ENCODE measurements around the gene DDX1.

DNA sequence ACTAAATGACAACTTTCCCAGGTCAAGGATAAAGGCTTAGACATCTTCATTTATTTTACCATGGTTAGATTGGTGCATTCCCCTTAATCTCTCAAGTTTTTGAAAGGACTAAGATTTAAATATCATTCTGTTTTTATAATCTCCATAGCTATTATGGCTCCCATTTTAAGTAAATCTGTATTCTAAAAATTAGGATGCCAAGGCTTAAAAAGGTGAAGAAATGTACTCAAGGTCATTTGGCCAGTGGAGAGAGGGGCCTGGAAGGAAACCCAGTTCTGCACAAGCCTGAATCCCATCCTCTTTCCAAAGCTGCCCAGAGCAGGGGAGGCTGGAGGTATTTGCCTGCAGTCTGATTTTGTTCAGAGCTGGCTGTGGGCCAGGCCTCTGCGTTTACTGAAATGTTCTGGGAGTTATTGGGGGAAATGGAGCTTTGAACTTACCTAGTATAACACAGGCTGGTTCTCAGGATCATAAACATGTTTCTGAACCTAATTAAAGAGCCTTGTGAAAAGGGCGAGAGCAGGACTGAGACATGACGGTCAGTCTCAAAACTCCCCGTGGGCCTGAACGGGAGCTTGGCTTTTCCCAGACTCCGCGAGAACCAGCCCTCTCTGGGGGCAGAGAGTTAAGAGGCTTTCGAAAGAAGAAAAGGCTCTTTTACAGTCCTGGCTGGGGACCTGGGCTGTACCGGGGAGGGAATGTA, 85.6 kb downstream of the DDX1 start:
- no peak for TF ChIP-seq MCM7 (IDR thresholded peaks at IDR 0.05)
- TF ChIP-seq SMARCC2 (IDR thresholded peaks at IDR 0.05; ENCODE audit: low read depth): no peak
- TF ChIP-seq FOXK2 (conservative IDR thresholded peaks at IDR 0.05 in 1 of 2, IDR thresholded peaks at IDR 0.05 in 1 of 2; ENCODE audit: low read depth in 2 of 2): no peak
- TF ChIP-seq, protein P1, sequence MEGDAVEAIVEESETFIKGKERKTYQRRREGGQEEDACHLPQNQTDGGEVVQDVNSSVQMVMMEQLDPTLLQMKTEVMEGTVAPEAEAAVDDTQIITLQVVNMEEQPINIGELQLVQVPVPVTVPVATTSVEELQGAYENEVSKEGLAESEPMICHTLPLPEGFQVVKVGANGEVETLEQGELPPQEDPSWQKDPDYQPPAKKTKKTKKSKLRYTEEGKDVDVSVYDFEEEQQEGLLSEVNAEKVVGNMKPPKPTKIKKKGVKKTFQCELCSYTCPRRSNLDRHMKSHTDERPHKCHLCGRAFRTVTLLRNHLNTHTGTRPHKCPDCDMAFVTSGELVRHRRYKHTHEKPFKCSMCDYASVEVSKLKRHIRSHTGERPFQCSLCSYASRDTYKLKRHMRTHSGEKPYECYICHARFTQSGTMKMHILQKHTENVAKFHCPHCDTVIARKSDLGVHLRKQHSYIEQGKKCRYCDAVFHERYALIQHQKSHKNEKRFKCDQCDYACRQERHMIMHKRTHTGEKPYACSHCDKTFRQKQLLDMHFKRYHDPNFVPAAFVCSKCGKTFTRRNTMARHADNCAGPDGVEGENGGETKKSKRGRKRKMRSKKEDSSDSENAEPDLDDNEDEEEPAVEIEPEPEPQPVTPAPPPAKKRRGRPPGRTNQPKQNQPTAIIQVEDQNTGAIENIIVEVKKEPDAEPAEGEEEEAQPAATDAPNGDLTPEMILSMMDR (IDR thresholded peaks at IDR 0.05 in 2 of 3, conservative IDR thresholded peaks at IDR 0.05 in 1 of 3; ENCODE audit: insufficient read depth in 2 of 3, low read depth in 1 of 3, low read length in 3 of 3): no peak
- no peak for TF ChIP-seq HDAC2 (IDR thresholded peaks at IDR 0.05)
- TF ChIP-seq, protein P2, sequence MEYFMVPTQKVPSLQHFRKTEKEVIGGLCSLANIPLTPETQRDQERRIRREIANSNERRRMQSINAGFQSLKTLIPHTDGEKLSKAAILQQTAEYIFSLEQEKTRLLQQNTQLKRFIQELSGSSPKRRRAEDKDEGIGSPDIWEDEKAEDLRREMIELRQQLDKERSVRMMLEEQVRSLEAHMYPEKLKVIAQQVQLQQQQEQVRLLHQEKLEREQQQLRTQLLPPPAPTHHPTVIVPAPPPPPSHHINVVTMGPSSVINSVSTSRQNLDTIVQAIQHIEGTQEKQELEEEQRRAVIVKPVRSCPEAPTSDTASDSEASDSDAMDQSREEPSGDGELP (CRISPR knock-in tag; IDR thresholded peaks at IDR 0.05; ENCODE audit: borderline replicate concordance): no peak
- TF ChIP-seq ZNF316 (IDR thresholded peaks at IDR 0.05): no peak
- no peak for TF ChIP-seq FOS (IDR thresholded peaks at IDR 0.05; ENCODE audit: extremely low read depth, insufficient read length)
- no peak for TF ChIP-seq RNF2 (IDR thresholded peaks at IDR 0.05)
- TF ChIP-seq EP300 (IDR thresholded peaks at IDR 0.05; ENCODE audit: low read length): no peak
- no peak for TF ChIP-seq FOXK1 (CRISPR knock-in tag; IDR thresholded peaks at IDR 0.05; ENCODE audit: borderline replicate concordance)

Data from K562 (cell line).